ENCODE data around the gene AATF.

The AATF gene

DNA sequence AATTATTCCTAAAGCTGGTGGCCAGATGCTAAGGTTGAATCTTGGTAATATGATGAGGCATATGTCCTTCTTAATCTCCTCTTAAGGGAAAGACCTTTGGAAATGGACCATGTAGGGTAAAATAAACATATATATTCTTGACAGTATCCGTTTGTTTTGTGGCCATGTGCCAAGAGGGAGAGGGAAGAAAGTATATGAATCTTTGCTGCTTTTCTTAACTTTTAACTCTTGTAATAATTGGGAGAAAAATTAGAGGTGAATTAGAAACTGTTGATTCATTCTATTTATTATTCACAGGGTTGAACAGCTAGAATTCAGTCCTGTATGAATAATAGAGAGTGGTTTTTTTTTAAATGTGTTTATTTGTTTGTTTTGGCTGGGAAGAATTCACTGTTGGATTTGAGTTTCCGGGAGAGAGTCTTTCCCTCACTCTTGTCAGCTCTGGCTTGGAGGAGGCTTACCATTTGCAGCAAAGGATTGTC is 31.6 kb downstream of the AATF start:
- H3K79me2 ChIP-seq (ENCODE audit: control insufficient read depth, insufficient read depth, low read length): no peaks in the 10 kb centered on the region
- H3K4me2 ChIP-seq (ENCODE audit: low read length): no peak overlapping the region
- peaks cover 2% of the 10 kb centered on the region for H3K79me1 ChIP-seq (ENCODE audit: low read length)
- H2AK5ac ChIP-seq (ENCODE audit: low read length): no peak overlapping the region
- no peak overlapping the region for H3K27ac ChIP-seq (ENCODE audit: low read depth, low read length)
- H4K5ac ChIP-seq (ENCODE audit: low read length): no peak overlapping the region
- no peak overlapping the region for H2BK120ac ChIP-seq (ENCODE audit: low read depth, low read length)
- H3K9ac ChIP-seq (ENCODE audit: low read length): no peak overlapping the region
- H3K27me3 ChIP-seq (ENCODE audit: insufficient read depth, low read length, poor library complexity): no peaks in the 10 kb centered on the region
- H2BK5ac ChIP-seq (ENCODE audit: low read length): no peak overlapping the region
- no peak overlapping the region for H2BK15ac ChIP-seq (replicated peaks; ENCODE audit: low read depth)
- no peak overlapping the region for H3K4me3 ChIP-seq (ENCODE audit: low read length)
- H3K4ac ChIP-seq (ENCODE audit: low read depth, low read length): no peak overlapping the region
- DNase-seq: no peak
- H3K36me3 ChIP-seq (ENCODE audit: control insufficient read depth, insufficient read depth, low read length): no peaks in the 10 kb centered on the region
- H4K8ac ChIP-seq (ENCODE audit: low read depth, low read length): no peak overlapping the region
- no CpG with 5 or more reads among the region's 2 CpGs for WGBS (ENCODE audit: extremely low coverage, insufficient coverage, low lambda C conversion rate)
- no peak overlapping the region for H3K18ac ChIP-seq (ENCODE audit: low read length)
- H3K4me1 ChIP-seq (ENCODE audit: control insufficient read depth, low read depth, low read length): no peaks in the 10 kb centered on the region
- no peak overlapping the region for H3K56ac ChIP-seq (ENCODE audit: low read length)
- H3K23ac ChIP-seq (ENCODE audit: low read length): no peak overlapping the region

DNA sequence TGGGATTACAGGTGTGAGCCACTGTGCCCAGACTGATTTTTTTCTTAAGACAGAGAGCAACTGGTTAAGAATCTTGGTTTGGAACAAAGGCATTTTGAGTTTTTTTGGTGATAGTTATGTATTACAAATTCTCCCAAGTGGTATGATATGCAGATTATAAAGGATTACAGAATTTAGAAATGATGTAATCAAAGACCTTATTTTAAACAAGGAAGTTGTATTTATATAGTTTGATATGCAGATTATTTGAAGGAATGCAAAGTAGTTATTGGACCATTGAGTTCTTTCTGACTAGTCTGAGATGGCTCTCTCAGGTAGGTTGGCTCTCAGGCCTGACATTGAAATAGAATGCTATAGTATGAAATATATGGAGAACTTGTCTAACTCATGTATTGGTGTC is 34.9 kb downstream of the AATF start:
- H3K27ac ChIP-seq (ENCODE audit: low read depth, low read length): no peak overlapping the region
- H3K9ac ChIP-seq (ENCODE audit: low read length): no peak overlapping the region
- no peak overlapping the region for H2BK15ac ChIP-seq (replicated peaks; ENCODE audit: low read depth)
- no peaks in the 10 kb centered on the region for H3K27me3 ChIP-seq (ENCODE audit: insufficient read depth, low read length, poor library complexity)
- no peak overlapping the region for H3K4ac ChIP-seq (ENCODE audit: low read depth, low read length)
- H2BK5ac ChIP-seq (ENCODE audit: low read length): no peak overlapping the region
- H4K5ac ChIP-seq (ENCODE audit: low read length): no peak overlapping the region
- no peaks in the 10 kb centered on the region for H3K79me2 ChIP-seq (ENCODE audit: control insufficient read depth, insufficient read depth, low read length)
- no peak overlapping the region for H3K4me2 ChIP-seq (ENCODE audit: low read length)
- no peaks in the 10 kb centered on the region for H3K4me1 ChIP-seq (ENCODE audit: control insufficient read depth, low read depth, low read length)
- H3K18ac ChIP-seq (ENCODE audit: low read length): no peak overlapping the region
- H3K23ac ChIP-seq (ENCODE audit: low read length): no peak overlapping the region
- no peaks in the 10 kb centered on the region for H3K36me3 ChIP-seq (ENCODE audit: control insufficient read depth, insufficient read depth, low read length)
- H3K4me3 ChIP-seq (ENCODE audit: low read length): no peak overlapping the region
- H3K56ac ChIP-seq (ENCODE audit: low read length): no peak overlapping the region
- DNase-seq: no peak
- H4K8ac ChIP-seq (ENCODE audit: low read depth, low read length): no peak overlapping the region
- H3K79me1 ChIP-seq (ENCODE audit: low read length): peaks cover 7% of the 10 kb centered on the region
- no peak overlapping the region for H2AK5ac ChIP-seq (ENCODE audit: low read length)
- H2BK120ac ChIP-seq (ENCODE audit: low read depth, low read length): no peak overlapping the region

DNA sequence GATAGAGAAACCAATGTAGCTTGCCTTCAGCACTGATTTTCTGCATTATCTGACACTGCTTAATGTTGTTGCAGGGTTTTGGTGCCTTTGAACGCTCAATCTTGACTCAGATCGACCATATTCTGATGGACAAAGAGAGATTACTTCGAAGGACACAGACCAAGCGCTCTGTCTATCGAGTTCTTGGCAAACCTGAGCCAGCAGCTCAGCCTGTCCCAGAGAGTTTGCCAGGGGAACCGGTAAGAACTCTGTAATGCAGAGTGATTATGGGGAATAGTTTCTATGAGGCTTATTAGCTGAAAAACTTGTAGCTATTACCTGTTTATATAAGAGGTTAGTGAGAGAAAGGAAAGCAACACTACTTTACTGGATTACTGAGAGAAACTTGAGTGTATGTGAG is 40.4 kb downstream of the AATF start:
- no peak overlapping the region for H4K8ac ChIP-seq (ENCODE audit: low read depth, low read length)
- H2BK5ac ChIP-seq (ENCODE audit: low read length): no peak overlapping the region
- H4K5ac ChIP-seq (ENCODE audit: low read length): no peak overlapping the region
- no peaks in the 10 kb centered on the region for H3K27me3 ChIP-seq (ENCODE audit: insufficient read depth, low read length, poor library complexity)
- H3K23ac ChIP-seq (ENCODE audit: low read length): no peak overlapping the region
- no peak overlapping the region for H2AK5ac ChIP-seq (ENCODE audit: low read length)
- H3K18ac ChIP-seq (ENCODE audit: low read length): no peak overlapping the region
- H2BK120ac ChIP-seq (ENCODE audit: low read depth, low read length): no peak overlapping the region
- H3K36me3 ChIP-seq (ENCODE audit: control insufficient read depth, insufficient read depth, low read length): peaks cover 2% of the 10 kb centered on the region
- no peak overlapping the region for H3K9ac ChIP-seq (ENCODE audit: low read length)
- no peak overlapping the region for H3K4me3 ChIP-seq (ENCODE audit: low read length)
- no peak overlapping the region for H3K4me2 ChIP-seq (ENCODE audit: low read length)
- H3K27ac ChIP-seq (ENCODE audit: low read depth, low read length): no peak overlapping the region
- peaks cover 11% of the 10 kb centered on the region for H3K79me1 ChIP-seq (ENCODE audit: low read length)
- no peaks in the 10 kb centered on the region for H3K79me2 ChIP-seq (ENCODE audit: control insufficient read depth, insufficient read depth, low read length)
- no CpG with 5 or more reads among the region's 6 CpGs for WGBS (ENCODE audit: extremely low coverage, insufficient coverage, low lambda C conversion rate)
- no peaks in the 10 kb centered on the region for H3K4me1 ChIP-seq (ENCODE audit: control insufficient read depth, low read depth, low read length)
- no peak for DNase-seq
- no peak overlapping the region for H3K56ac ChIP-seq (ENCODE audit: low read length)
- no peak overlapping the region for H2BK15ac ChIP-seq (replicated peaks; ENCODE audit: low read depth)
- no peak overlapping the region for H3K4ac ChIP-seq (ENCODE audit: low read depth, low read length)

DNA sequence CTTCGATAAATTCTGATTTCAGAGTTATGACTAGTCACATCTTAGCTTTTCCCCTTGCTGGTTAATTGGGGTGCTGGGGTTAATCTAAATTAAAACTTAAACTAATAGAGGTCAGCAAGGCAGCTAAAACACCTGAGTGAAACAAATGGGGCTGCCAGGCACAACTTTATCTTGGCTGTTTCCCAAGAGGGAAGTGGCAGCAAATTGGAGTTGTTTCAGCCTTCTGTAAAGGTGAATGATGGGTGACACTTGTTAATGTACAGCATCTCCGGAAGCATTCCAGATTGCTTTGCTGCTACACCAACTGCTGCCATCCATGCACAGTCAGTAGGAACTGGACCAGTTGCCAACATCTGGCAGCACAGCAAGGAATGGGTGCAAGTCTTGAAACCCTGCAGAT is 43.9 kb downstream of the AATF start:
- Histone ChIP-seq H3K4me1 (ENCODE audit: control insufficient read depth, low read depth, low read length) (no peaks in the 10 kb centered on the region), H2BK15ac (replicated peaks; ENCODE audit: low read depth) (no peak overlapping the region), H3K79me2 (ENCODE audit: control insufficient read depth, insufficient read depth, low read length) (no peaks in the 10 kb centered on the region), H3K18ac (ENCODE audit: low read length) (no peak overlapping the region), H3K4me3 (ENCODE audit: low read length) (no peak overlapping the region), H3K36me3 (ENCODE audit: control insufficient read depth, insufficient read depth, low read length) (peaks cover 6% of the 10 kb centered on the region), H4K5ac (ENCODE audit: low read length) (no peak overlapping the region), H3K56ac (ENCODE audit: low read length) (no peak overlapping the region), H2BK120ac (ENCODE audit: low read depth, low read length) (no peak overlapping the region), H2BK5ac (ENCODE audit: low read length) (no peak overlapping the region), H2AK5ac (ENCODE audit: low read length) (no peak overlapping the region), H3K27me3 (ENCODE audit: insufficient read depth, low read length, poor library complexity) (no peaks in the 10 kb centered on the region), H3K79me1 (ENCODE audit: low read length) (peaks cover 6% of the 10 kb centered on the region), H3K4ac (ENCODE audit: low read depth, low read length) (no peak overlapping the region), H3K9ac (ENCODE audit: low read length) (no peak overlapping the region), H4K8ac (ENCODE audit: low read depth, low read length) (no peak overlapping the region), H3K27ac (ENCODE audit: low read depth, low read length) (no peak overlapping the region), H3K23ac (ENCODE audit: low read length) (no peak overlapping the region), H3K4me2 (ENCODE audit: low read length) (no peak overlapping the region)
- no peak for DNase-seq
- WGBS (ENCODE audit: extremely low coverage, insufficient coverage, low lambda C conversion rate): no CpG with 5 or more reads among the region's 2 CpGs

DNA sequence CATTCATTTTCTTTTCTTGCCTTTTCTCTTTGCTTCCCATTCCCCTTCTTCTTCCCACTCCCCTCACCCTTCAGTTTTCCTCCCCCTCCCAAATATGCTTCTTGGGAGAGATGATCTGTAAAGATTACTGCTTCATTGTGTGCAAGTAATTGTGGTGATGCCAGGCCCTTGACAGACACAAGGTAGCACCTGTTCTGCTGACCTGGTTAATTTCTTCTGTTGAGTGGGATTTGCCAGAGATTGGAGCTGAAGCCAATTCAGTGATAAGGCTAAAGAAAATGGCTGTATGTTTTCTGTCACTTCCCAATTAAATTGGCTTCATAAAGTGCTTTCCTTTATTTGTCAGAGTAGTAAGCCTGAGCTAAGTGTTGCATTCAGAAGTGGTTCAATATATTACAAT is 44.5 kb downstream of the AATF start:
- no peak for DNase-seq
- no peak overlapping the region for H3K4me3 ChIP-seq (ENCODE audit: low read length)
- no peak overlapping the region for H2BK15ac ChIP-seq (replicated peaks; ENCODE audit: low read depth)
- peaks cover 6% of the 10 kb centered on the region for H3K79me1 ChIP-seq (ENCODE audit: low read length)
- no peak overlapping the region for H2AK5ac ChIP-seq (ENCODE audit: low read length)
- no peak overlapping the region for H3K9ac ChIP-seq (ENCODE audit: low read length)
- H3K79me2 ChIP-seq (ENCODE audit: control insufficient read depth, insufficient read depth, low read length): no peaks in the 10 kb centered on the region
- no peak overlapping the region for H3K27ac ChIP-seq (ENCODE audit: low read depth, low read length)
- no peak overlapping the region for H4K8ac ChIP-seq (ENCODE audit: low read depth, low read length)
- no peak overlapping the region for H3K18ac ChIP-seq (ENCODE audit: low read length)
- no peaks in the 10 kb centered on the region for H3K27me3 ChIP-seq (ENCODE audit: insufficient read depth, low read length, poor library complexity)
- no peak overlapping the region for H3K4me2 ChIP-seq (ENCODE audit: low read length)
- peaks cover 6% of the 10 kb centered on the region for H3K36me3 ChIP-seq (ENCODE audit: control insufficient read depth, insufficient read depth, low read length)
- no peaks in the 10 kb centered on the region for H3K4me1 ChIP-seq (ENCODE audit: control insufficient read depth, low read depth, low read length)
- no peak overlapping the region for H3K23ac ChIP-seq (ENCODE audit: low read length)
- no peak overlapping the region for H4K5ac ChIP-seq (ENCODE audit: low read length)
- H3K56ac ChIP-seq (ENCODE audit: low read length): no peak overlapping the region
- H3K4ac ChIP-seq (ENCODE audit: low read depth, low read length): no peak overlapping the region
- no peak overlapping the region for H2BK5ac ChIP-seq (ENCODE audit: low read length)
- no peak overlapping the region for H2BK120ac ChIP-seq (ENCODE audit: low read depth, low read length)

DNA sequence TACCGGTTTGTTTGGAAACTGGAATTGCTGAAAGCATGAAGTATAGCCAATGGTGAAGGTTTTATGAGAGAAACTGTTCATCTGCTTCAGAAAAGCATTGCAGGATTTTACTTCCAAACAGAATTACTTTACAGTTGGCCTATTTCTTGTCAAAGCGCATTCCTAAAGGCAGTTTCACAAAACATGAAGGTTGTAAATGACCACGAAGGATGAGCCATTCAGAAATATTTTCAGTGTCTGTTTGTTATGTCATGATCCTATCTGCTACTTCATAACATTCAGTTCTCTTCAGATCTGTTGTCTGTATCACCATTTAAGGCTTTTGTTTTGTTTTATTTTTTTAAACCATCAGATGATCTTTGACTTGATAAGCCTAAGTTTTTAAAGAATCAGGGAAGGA is 45.7 kb downstream of the AATF start:
- Histone ChIP-seq H2BK15ac (replicated peaks; ENCODE audit: low read depth) (no peak overlapping the region), H3K36me3 (ENCODE audit: control insufficient read depth, insufficient read depth, low read length) (peaks cover 6% of the 10 kb centered on the region), H3K4me3 (ENCODE audit: low read length) (no peak overlapping the region), H4K5ac (ENCODE audit: low read length) (no peak overlapping the region), H3K4me1 (ENCODE audit: control insufficient read depth, low read depth, low read length) (no peaks in the 10 kb centered on the region), H2AK5ac (ENCODE audit: low read length) (no peak overlapping the region), H3K4me2 (ENCODE audit: low read length) (no peak overlapping the region), H4K8ac (ENCODE audit: low read depth, low read length) (no peak overlapping the region), H3K18ac (ENCODE audit: low read length) (no peak overlapping the region), H3K79me1 (ENCODE audit: low read length) (peaks cover 6% of the 10 kb centered on the region), H3K4ac (ENCODE audit: low read depth, low read length) (no peak overlapping the region), H3K79me2 (ENCODE audit: control insufficient read depth, insufficient read depth, low read length) (no peaks in the 10 kb centered on the region), H3K27me3 (ENCODE audit: insufficient read depth, low read length, poor library complexity) (no peaks in the 10 kb centered on the region), H3K27ac (ENCODE audit: low read depth, low read length) (no peak overlapping the region), H3K9ac (ENCODE audit: low read length) (no peak overlapping the region), H2BK120ac (ENCODE audit: low read depth, low read length) (no peak overlapping the region), H3K56ac (ENCODE audit: low read length) (no peak overlapping the region), H3K23ac (ENCODE audit: low read length) (no peak overlapping the region), H2BK5ac (ENCODE audit: low read length) (no peak overlapping the region)
- DNase-seq: no peak
- WGBS (ENCODE audit: extremely low coverage, insufficient coverage, low lambda C conversion rate): no CpG with 5 or more reads among the region's 3 CpGs

Measured in mesendoderm (in vitro differentiated cells).